ENCODE data around the gene TBL3. TPM values are rescaled to one million over a fixed set of nuclear protein-coding genes. Genes with fewer than 3 reads are reported as not detected.

Gene TBL3
- total and polyA plus RNA-seq, 9 of the 15 experiments (the other 6 are each of a cell fraction or from before 2014, with no cell fraction given): 0.97 to 117 (median 24.5) TPM

DNA sequence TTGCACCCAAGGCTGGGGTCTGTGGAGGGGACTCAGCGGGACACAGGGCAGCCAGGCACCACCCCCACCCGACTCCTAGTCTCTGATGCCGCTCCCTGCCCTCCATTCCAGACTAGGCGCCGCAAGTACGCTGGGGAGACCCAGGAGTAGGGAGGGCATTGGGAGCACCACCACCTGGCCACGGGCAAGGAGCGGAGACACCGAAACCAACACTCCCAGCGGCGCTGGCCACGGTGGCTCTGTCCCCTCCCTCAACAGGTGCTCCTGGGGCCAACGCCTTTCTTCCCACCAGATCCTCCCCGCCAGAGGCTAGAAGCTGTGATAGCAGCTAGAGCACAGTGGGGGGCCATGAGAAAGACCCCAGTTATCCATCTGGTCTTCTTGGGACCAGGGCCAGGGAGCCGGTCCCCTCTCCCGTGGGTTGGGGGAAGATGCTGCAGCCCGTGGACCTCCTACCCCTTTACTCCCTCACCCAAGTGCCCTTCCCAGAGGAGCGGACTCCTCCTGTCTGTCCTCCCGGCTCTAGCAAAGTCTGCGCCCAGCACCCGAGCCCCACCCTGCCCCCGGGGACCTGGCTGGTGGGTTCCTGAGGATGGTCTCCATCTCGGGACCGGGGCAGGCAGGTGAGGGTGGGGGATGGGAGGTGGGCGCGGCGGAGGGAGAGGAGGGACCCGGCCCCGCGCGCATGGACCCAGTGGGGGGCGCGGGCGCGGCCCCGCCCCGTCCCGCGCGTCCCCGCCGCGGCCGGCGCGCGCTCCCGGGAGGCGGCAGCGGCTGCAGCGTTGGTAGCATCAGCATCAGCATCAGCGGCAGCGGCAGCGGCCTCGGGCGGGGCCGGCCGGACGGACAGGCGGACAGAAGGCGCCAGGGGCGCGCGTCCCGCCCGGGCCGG, 17.6 kb downstream of the TBL3 start, which contains the start of gene SYNGR3 (continued):
- TF ChIP-seq RBM22 (IDR thresholded peaks at IDR 0.05; ENCODE audit: low read depth, low read length, poor library complexity, severe bottlenecking) (no peak), NR2F6 (CRISPR knock-in tag; IDR thresholded peaks at IDR 0.05) (no peak), ZNF407 (IDR thresholded peaks at IDR 0.05; ENCODE audit: low read depth) (no peak), SIX5 (IDR thresholded peaks at IDR 0.05; ENCODE audit: borderline replicate concordance in 1 of 2, insufficient read depth in 1 of 2, low read depth in 1 of 2, low read length in 2 of 2) (no peak), ELF4 (CRISPR knock-in tag; IDR thresholded peaks at IDR 0.05) (no peak), GTF2E2 (tag; IDR thresholded peaks at IDR 0.05) (no peak), MCM2 (IDR thresholded peaks at IDR 0.05; ENCODE audit: low read depth) (no peak), ZNF778 (CRISPR knock-in tag; IDR thresholded peaks at IDR 0.05) (no peak)
- TF ChIP-seq, protein P1, sequence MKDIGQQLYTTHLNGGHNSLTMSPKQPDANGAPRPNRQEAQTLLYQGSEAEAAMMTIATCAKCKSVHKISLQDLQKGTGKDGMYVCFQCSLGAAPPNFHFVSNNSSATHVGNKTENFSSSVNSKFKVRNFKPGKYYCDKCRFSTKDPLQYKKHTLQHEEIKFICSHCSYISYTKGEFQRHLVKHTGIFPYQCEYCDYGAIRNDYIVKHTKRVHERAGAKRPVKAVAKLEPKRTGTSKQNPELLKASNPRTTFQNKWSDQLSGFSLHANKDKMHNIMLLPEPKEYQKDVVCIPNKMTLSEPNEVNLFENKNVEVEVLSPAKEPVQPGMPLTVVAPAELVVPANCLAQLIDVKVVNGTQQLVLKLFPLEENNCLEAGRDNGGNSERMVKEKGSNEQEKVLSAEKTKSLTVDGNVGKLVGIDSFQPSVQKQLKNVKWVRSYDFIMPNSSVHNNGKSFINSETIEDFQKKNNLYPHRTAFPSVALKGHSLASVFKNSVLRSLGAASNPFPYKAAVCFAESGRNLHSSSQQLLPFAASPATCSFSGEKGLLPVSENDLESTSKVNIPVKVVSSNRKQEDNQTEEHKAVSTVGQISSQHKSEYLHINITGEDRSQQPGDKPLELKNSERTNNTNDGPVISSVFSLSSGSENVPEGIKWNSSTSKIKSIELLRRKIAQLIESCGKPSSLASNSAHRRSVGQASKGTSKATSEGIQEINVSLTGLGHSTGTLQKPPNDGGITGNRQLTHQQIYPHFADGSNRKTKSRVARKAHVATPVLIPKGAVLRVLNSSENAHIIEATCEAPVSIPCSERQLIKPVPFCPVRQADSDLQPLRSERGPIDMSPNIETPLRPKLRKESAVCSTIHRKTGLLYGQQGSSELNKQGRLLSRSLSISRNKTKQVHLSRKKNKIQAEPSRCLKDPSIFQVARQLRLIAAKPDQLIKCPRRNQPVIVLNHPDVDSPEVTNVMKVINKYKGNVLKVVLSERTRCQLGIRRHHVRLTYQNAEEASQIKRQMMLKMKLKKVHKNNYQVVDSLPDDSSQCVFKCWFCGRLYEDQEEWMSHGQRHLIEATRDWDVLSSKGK (CRISPR knock-in tag; IDR thresholded peaks at IDR 0.05): no peak
